Colonic mucosa (tissue), 4 donors: ENCODE measurements around the gene FAM9C. TPM values are rescaled to one million over a fixed set of nuclear protein-coding genes. Genes with fewer than 3 reads are reported as not detected.
"Not testable (repeated sequence)": the region's sequence is repeated elsewhere in the genome, so short reads cannot be mapped to it uniquely, and the experiment has no call there.

Experiments used
- DNase-seq: peaks from one replicate; pipeline ENCODE4 v3.0.0-alpha.2; 2020
- H3K27ac ChIP-seq: fragments of 200-600 bp; one replicate; pipeline ENCODE4 v1.8.0; 2021
- H3K27me3 ChIP-seq: fragments of 200-600 bp; one replicate; pipeline ENCODE4 v1.8.0; 2021
- H3K36me3 ChIP-seq: fragments of 200-600 bp; one replicate; pipeline ENCODE4 v1.8.0; 2021
- H3K4me1 ChIP-seq: fragments of 200-600 bp; one replicate; pipeline ENCODE4 v1.8.0; 2021; ENCODE audit warnings: mild to moderate bottlenecking
- H3K4me3 ChIP-seq: fragments of 200-600 bp; one replicate; pipeline ENCODE4 v1.8.0; 2021
- H3K9ac ChIP-seq, 2 donors: one replicate each; pipeline ENCODE4 v1.7.0; 2013; ENCODE audit warnings: control low read depth in 2 of 2, low read depth in 2 of 2, low read length in 2 of 2
- H3K9me3 ChIP-seq: fragments of 200-600 bp; one replicate; pipeline ENCODE4 v1.8.0; 2021
- CTCF ChIP-seq: fragments of 200-600 bp; IDR thresholded peaks from one replicate; pipeline ENCODE4 v1.8.0; 2022; ENCODE audit warnings: antibody characterized with exemption, mild to moderate bottlenecking
- intact Hi-C: fragments of 100-400 bp; cut with DNase I; formaldehyde crosslinking; loops from one replicate; pipeline ENCODE4 v1.14.1; 2022
- total RNA-seq, 2 donors: library from RNA; stranded (reverse); fragmentation: NEBNext Ultra II Directional in 1 of 2; extraction: Animal tissue kit (Norgen Biotek cat#: 25700) in 1 of 2; gene quantifications; one replicate each; pipeline ENCODE4 v1.2.1, GENCODE V29; 2021
- donor health status: healthy.
- donor health status: DM: no; HTN: no; CAD: no.
- donor health status: DM: no; HTN: no; CAD: no.

The FAM9C gene
- total RNA-seq, 2 donors from 2014 or later: not detected

- intact Hi-C loops: no loop called here
- DNase-seq: no peak
- Histone ChIP-seq H3K4me1 (no peaks in the 10 kb centered on the region), H3K27me3 (no peaks in the 10 kb centered on the region), H3K9ac (no peak overlapping the region), H3K27ac (peak overlapping the region; percentile 61), H3K36me3 (no peaks in the 10 kb centered on the region), H3K4me3 (no peak overlapping the region), H3K9me3 (no peaks in the 10 kb centered on the region)
- no peak for TF ChIP-seq CTCF
Observed at GRCh38 chrX:13022926-13023325, 21.5 kb downstream of the FAM9C start.

- DNase-seq, intact Hi-C loops, H3K27me3 ChIP-seq, H3K4me1 ChIP-seq, H3K4me3 ChIP-seq, H3K27ac ChIP-seq, H3K9ac ChIP-seq, H3K36me3 ChIP-seq, H3K9me3 ChIP-seq: not testable (repeated sequence)
Observed at GRCh38 chrX:13016731-13017130, 27.7 kb downstream of the FAM9C start.

- DNase-seq: no peak
- Histone ChIP-seq H3K27ac (no peak overlapping the region), H3K4me3 (no peak overlapping the region), H3K27me3 (no peaks in the 10 kb centered on the region), H3K9me3 (no peaks in the 10 kb centered on the region), H3K9ac (no peak overlapping the region), H3K4me1 (no peaks in the 10 kb centered on the region), H3K36me3 (no peaks in the 10 kb centered on the region)
- intact Hi-C loops: no loop called here
- TF ChIP-seq CTCF: no peak
Observed at GRCh38 chrX:13015536-13016236, 28.7 kb downstream of the FAM9C start.

- Histone ChIP-seq H3K9me3 (no peaks in the 10 kb centered on the region), H3K27me3 (no peaks in the 10 kb centered on the region), H3K4me3 (no peak overlapping the region), H3K27ac (peak overlapping the region; percentile 58), H3K4me1 (no peaks in the 10 kb centered on the region), H3K36me3 (no peaks in the 10 kb centered on the region), H3K9ac (no peak overlapping the region)
- intact Hi-C loops: no loop called here
- TF ChIP-seq CTCF: no peak
- no peak for DNase-seq
Observed at GRCh38 chrX:13014111-13015096, 30.0 kb downstream of the FAM9C start.

GRCh38 chrX:13013363-13014110, 30.9 kb downstream of the FAM9C start:
- DNase-seq: peak; percentile 46
- Histone ChIP-seq H3K36me3 (no peaks in the 10 kb centered on the region), H3K4me3 (no peak overlapping the region), H3K9me3 (no peaks in the 10 kb centered on the region), H3K4me1 (no peaks in the 10 kb centered on the region), H3K27ac (peak overlapping the region; percentile 58), H3K27me3 (no peaks in the 10 kb centered on the region), H3K9ac (peak overlapping the region in 1 of 2 donors; percentile 19)
- no peak for TF ChIP-seq CTCF
- intact Hi-C loops: no loop called here
